IPS-11a (cell line): ENCODE data around the gene MED13L.
A peak's percentile ranks its signal among the peaks of the same experiment; 100 is the strongest.

Experiments used
- H3K4me3 ChIP-seq: one replicate; pipeline ENCODE4 v1.5.1; 2013; ENCODE audit warnings: low read depth, low read length, control low read depth

MED13L gene

DNA sequence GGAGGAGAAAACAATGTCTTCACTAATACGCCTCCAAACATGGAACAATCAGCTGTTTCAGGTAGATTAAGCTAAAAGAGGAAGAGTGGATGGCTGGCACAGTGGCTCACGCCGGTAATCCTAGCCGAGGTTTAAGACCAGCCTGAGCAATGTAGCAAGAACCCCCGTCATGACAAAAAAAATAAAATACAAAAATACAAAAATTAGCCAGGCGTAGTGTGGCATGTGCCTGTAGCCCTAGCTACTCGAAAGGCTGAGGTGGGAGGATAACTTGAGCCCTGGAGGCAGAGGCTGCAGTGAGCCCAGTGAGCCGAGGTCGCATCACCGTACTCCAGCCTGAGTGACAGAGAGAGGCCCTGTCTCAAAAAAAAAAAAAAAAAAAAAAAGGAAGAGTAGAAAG is 1.2 kb upstream of the MED13L start:
- no peak overlapping the region for H3K4me3 ChIP-seq

- H3K4me3 ChIP-seq = peak overlapping the region; percentile 53
These were observed 760 bp upstream of the MED13L start for GRCh38 chr12:116278279-116278626.

DNA sequence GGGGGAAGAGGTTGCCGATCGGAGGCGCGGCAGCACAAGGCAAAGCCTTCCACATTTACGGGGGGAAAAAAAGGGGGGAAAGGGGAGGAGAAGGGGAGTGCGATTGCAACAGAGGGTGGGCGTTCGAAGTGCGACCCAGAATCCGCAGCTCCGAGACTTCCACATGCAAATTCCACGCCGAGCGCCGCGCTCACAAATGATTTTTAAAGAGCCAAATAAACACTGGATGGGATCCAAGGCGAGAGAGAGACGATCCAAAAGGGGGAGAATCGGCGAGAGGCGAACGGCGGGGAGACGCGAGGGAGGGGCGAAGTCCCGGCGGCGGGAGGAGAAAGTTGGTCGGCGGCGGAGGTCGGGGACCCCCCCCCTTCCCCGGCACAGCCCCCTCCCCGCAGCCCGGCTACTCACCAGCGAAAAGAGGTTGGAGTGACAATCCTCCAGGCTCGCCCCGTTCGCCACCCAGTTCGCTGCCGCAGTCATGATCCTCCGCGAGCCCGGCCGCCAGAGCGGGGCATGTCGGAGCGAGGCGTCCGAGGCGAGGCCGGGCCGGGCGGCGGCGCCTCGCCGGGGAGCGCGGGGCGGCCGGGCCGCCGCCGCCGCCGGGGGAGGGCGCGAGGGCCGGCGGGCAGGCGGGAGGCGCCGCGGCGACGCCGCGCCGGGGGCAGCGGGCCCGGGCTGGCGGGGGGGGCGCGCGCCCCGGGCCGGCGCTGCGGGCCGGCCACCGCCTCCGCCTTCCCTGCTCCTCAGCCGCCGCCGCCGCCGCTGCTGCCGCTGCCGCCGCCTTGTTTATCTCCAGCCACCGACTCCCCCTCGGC is 634 bp downstream of the MED13L start:
- H3K4me3 ChIP-seq = peak overlapping the region; percentile 88

DNA sequence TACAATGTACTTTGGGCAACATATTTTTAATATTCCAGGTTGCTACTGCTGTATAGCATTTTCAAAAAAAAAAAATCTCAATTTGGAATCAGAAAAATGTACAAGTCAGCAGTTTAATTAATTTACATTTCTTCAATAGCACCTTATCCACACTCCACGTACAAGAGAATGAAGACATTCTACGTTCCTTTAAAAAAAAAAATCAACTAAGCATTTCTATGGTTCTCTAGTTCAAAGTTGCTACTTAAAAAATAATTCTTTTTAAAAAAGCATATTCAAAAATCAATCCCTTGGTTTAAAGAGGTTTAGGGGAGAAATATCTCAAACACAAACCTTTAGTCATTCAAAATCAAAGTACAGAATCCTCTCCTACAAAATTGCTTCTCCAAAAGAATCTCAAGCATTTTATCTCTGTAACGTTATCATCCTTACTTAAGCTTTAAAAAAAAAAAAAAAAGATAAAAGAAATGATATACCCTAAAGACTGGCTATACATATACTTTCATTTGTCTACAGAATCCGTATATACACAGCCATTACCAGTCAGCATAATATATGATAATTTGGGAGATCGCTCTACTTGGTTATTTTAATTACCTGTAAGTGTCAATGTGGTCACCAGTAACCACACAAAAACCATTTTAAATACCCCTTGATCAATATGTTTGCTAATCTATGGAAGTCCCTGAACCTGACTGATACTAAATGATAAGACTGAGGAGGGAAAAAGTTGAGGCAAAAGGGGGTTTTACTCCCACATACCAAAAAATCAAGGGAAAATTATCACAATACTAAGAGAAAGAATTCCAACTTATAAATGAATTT is 2.7 kb downstream of the MED13L start:
- peak overlapping the region; percentile 30 for H3K4me3 ChIP-seq

- no peak overlapping the region for H3K4me3 ChIP-seq
These were observed 3.5 kb downstream of the MED13L start for GRCh38 chr12:116273813-116274550.

GRCh38 chr12:116267948-116268347 is 9.5 kb downstream of the MED13L start:
- H3K4me3 ChIP-seq = no peak overlapping the region

GRCh38 chr12:116266631-116267349 is 10.7 kb downstream of the MED13L start:
- H3K4me3 ChIP-seq = no peak overlapping the region

DNA sequence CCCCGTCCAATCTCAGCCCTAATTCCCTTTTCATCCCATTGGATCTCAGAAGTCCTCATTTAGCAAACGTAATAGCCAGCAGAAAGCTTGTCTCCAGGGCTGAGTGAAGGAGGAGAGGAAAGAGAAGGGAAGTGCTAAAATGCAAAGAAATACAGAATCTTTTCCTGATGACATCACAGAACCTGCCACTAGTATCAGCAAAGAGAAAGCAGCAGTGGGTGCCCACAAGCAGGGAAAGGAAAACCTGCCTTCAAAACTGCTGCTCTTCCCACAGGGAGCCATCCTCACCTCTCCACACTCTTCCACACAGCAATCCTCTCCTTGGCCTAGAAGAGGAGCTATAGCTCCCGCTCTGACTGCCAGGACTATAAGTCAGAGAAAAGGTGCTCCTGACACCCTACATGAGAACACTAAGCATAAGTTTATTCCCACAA is 11.3 kb downstream of the MED13L start:
- no peak overlapping the region for H3K4me3 ChIP-seq

- H3K4me3 ChIP-seq = no peak overlapping the region
These were observed 11.9 kb downstream of the MED13L start for GRCh38 chr12:116265351-116266147.

GRCh38 chr12:116264525-116265070 is 12.9 kb downstream of the MED13L start:
- no peak overlapping the region for H3K4me3 ChIP-seq

GRCh38 chr12:116263844-116264243 is 13.6 kb downstream of the MED13L start:
- H3K4me3 ChIP-seq = no peak overlapping the region

GRCh38 chr12:116263431-116263830 is 14.1 kb downstream of the MED13L start:
- no peak overlapping the region for H3K4me3 ChIP-seq

- H3K4me3 ChIP-seq = no peak overlapping the region
These were observed 14.8 kb downstream of the MED13L start for GRCh38 chr12:116262741-116263140.

DNA sequence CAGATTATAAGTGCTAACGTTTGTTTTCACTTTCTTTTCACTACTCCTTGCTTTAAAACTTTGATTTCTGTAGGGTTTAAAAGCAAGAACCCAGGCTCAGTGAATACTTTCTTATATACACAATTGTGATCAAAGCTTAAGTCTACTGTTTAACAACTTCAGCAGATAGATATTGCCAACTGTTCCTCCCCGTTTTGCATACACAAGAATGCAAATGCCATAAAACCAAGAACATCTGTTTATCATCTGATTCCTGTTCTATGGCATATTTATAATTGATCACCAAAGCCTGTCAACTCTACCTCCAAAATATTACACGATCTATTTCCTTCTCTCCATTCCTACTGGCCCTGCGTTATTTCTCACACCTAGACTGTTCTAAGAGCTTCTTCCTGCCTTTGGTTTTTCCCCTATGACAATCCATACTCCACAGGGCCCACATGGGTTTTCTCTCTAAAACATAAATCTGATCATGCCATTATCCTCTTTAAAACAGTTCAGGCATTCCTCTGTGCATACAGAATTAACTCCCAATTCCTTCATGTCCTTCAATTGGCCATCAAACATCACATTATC is 15.9 kb downstream of the MED13L start:
- H3K4me3 ChIP-seq = no peak overlapping the region

GRCh38 chr12:116259800-116260577 is 17.5 kb downstream of the MED13L start:
- H3K4me3 ChIP-seq = no peak overlapping the region

- no peak overlapping the region for H3K4me3 ChIP-seq
These were observed 19.7 kb downstream of the MED13L start for GRCh38 chr12:116257826-116258225.

DNA sequence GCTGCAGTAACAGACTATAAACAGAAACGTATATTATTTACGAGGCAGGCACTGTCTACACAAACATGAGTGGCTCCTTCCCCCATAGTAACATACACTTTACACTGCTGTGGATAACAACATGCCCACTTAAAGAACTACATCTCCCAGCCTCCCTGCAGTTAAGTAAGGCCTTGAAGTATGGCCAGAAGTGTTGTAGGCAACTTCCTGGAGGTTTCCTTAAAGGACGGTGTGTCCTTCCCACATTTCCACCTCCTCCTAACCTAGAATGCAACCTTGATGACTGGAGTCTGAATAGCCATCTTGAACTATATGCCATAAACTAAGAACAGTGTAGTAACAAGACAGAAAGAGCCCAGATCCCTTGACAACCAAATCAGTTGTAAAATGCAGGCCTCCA is 20.3 kb downstream of the MED13L start:
- no peak overlapping the region for H3K4me3 ChIP-seq

DNA sequence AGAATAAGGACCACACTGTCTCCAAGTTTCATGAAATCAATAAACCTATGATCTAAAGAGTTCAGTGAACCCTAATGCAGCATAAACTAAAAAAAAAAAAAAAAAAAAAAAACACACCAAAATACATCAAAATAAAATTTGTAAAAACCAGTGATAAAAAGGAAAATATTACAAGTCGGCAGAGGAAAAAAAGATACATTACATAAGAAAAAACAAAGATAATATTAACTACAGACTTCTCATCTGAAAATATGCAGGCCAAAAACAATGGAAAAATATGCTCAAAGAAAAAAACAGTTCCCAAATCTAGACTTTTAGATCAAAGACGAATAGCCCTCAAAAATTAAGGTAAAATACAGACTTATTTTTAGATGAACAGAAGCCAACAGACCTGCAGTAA is 27.6 kb downstream of the MED13L start:
- no peak overlapping the region for H3K4me3 ChIP-seq

GRCh38 chr12:116248930-116249329 is 28.6 kb downstream of the MED13L start:
- H3K4me3 ChIP-seq = no peak overlapping the region
